NCI-H446 treated with DMSO at 0.1 percent for 48 hours (cell line): ENCODE measurements around the gene COPZ1.

ENCODE experiments used
- DNase-seq: peaks from one replicate; lab custom pipeline; 2025; lab: John Stamatoyannopoulos, UW

Gene COPZ1

GRCh38 chr12:54379398-54380201 lies 54.7 kb downstream of the COPZ1 start:
- DNase-seq, result peak; percentile 72

GRCh38 chr12:54381136-54381535 lies 56.2 kb downstream of the COPZ1 start:
- no peak for DNase-seq

GRCh38 chr12:54383041-54383609 lies 58.2 kb downstream of the COPZ1 start:
- no peak for DNase-seq

GRCh38 chr12:54384591-54385041 lies 59.7 kb downstream of the COPZ1 start, which contains the start of gene ZNF385A:
ZNF385A (minus strand) TSS chr12:54384733; CDS start chr12:54384514, 219 bp downstream.
- no peak for DNase-seq

DNA sequence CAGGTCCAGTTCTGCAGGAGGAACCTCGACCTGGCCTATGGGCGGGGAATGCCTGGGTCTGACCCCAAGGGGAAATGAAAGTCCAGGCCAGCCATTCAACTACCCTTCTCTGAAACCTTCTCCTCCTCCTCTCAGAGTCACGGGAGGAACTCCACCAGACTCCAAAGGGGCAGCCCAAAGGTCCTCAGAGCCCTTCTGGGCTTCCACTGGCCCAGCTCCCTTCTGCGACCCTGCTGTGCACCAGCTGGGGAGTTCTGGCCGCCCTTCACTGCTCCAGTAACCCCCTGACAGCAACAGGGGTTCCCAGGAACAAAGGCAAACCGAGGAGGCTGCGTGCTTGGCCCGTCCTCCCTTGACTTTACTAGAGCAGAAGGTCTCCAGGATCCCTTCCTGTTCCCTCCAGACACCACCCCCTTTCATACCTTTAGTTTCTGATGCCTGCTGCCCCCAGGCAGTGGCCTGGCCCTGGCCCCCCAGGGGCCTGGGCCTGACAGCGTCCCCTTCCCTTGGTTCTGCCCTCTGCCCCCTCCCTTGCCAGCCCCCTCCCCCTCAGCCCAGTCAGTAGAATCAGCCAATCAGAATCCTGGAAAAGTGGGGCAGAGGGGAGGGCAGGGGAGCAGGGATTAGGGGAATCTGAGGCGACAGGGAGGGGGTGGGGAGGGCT lies 60.5 kb downstream of the COPZ1 start:
- DNase-seq, result no peak

DNA sequence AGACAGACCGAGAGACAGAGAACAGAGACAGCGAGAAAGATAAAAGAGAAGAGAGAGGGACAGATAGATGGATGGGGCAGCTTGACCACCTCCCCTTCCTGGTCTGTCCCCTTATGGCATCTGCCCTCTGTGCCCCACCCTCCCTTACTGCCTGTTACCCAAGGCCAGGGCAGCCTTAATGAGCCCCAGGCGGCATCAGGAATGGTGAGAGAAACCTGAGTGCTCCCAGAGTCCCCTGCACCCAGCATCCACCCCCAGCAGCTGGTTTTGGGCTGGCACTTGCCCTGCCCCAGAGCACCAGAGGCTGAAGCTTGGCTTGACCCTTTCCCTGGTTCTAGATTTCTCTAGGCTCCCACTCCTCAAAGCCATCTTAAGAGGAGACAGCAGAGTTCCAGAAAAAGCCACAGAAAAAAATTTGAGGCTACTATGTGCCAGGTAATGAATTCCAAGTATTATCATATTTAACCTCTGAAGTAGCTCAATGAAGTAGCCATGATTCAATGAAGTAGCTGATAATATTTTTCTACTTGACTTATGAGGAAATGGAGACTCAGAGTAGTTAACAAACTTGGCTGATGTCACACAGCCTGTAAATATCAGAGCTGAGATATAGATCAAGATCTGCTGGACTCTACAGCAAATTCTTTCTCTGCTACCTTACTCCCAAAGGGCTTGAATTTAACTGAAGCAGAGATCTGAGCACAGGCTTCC lies 61.6 kb downstream of the COPZ1 start:
- DNase-seq, result no peak

DNA sequence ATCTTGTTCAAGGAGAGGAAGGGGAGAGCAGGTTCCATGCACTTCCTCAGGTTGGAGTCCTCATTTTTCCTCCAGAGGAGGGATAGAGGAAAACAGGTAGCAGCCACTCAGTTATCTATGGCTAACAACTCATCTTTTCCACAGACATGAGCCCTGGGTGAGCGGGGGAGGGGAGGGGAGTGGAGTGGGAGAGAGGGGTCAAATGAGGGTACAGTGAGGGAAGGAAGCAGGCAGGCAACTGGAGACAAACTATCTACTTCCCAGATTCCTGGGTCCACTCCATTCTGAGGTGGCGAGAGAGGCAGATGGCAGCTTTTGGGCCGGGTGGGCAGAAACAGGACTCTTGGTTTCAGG lies 62.2 kb downstream of the COPZ1 start:
- no peak for DNase-seq

- DNase-seq, result no peak
These were observed 63.6 kb downstream of the COPZ1 start for GRCh38 chr12:54388237-54389133.

DNA sequence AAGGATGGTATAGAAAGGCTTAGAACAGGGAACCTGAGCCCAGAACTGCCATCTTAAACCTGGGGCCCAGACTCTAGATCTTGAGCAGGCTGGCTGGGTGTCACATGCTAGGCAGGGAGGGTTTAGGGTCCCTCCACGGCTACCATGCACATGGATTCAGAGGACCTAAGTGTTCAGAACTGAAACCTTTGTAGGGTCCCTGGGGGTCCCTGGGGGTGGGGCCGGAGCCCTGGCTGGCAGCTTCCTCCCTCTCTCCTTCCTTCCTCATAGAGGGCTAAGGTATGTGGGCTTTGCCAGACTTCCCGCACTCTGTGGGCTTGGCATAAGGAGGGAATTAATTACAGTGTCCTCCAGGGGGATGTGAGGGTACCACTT lies 64.2 kb downstream of the COPZ1 start:
- no peak for DNase-seq

DNA sequence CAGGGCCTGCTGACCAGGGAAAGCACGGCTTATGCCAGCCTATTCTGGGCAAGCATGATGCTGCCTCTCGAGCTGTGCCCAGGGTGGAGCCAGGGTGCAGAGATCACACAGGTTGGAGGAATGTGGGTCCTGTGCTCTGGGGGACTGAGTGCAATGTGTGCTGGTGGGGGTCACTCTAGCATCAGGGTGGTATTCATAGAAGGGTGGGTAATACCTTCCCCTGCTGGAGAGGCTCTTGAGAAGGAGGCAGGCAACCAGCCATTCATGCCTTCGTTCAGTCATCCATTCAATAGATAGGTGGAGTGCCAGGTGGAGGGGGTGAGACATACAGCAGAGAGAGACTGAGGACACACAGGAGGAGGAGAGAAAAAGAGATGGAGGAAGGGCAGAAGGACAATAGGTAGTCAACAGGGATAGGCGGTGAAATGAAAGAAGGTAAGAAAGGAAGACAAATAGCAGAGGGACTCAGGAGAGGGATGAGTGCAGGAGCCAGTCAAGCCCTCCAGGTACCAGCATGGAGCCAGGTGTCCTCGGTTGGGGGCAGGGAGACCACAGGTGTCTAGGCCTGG lies 64.8 kb downstream of the COPZ1 start:
- DNase-seq, result no peak

DNA sequence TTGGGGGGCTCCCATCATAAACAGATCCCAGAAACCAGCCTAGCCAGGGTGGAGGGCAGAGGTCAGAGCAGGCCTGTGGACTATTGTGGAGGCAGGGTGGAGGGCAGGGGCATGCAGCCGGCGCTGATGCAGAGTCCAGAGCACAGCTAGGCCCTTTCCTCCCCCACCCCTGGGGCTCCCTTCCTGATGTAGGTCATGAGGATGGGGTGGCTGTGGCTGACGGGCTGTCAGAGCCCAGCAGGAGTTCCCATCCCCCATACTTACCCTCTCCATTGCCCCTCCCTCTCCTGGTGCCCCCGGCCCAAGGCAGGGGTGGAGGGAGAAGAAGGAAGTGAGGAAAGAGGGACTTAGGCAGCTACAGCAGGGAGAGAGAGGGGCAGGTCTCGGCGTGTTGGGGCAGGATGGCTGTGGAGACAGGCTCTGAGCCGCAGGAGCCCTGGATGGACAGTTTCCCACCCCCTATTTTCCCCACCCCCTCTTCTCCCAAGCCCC lies 65.3 kb downstream of the COPZ1 start:
- no peak for DNase-seq

DNA sequence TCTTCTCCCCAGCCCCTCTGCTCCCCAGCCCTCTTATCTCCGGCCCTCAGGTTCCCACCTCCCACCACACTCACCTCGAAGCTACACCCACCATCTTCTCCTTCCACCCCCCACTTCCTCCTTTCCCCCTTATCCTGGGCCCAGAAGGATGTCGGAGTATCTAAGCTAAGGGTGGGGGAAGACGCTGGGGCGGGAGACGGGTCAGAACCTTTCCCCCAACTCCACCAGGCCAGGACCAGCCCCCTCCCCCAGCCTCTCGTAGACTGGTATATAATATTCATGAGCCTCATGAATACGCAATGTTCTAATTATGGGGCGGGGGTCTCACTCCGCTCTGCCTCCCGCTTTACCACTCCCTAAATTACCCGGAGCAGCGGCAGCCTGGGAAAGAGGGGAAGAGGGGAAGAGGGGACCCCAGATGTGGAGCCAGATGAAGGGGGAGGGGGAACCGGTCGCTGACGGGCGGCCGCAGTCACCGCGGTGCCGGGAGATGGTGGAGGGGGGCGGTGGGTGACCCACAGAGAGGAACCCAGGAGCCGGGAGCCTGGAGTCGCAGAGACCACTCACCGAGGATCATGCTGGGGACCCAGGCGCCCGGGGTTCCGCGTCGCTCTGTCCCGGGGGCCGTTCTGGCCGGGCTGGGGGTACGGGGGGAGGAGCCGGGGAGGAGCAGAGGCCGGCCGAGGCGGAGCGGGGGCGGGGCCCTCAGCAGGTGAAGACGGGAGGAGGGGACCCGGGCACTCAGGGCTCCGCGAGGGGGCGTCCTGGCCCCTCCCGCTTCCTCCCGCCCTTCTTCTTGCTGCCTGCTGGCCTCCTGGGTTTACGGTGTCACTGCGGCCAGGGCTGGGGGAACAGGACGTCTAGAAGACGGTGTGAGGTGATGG lies 66.0 kb downstream of the COPZ1 start:
- DNase-seq, result no peak

DNA sequence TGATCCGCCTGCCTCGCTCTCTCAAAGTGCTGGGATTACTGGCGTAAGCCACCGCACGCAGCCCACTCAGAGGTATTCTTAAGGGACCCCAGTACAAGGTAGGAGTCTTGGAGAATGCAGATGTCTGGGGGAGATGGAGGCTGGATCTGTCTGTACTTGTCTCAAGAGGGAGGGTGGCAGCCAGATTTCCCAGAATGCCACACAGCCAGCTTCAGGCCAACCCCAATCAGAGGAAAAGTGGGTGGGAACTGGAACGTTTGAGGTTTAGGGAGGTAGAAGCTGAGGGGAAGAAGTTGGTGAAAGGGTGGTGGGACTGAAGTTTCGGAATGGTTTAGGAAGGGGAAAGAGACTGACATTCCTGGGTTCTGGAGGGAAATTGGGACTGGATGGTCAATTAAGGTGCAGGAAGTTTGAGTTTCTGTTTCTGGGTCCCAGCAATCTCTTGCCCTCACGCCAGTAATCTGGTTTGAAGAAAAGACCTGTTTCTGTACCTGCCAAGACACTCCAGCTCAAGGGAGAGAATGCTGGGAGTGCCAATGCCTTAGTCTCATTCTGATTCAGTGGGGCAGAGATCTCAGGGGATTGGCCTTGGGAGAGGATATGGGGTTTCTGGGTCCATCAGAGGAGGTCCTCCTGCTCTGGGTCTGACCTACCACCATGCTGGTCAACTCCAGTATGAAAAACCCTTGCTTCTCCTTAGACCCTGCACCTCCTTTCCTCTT lies 67.7 kb downstream of the COPZ1 start:
- DNase-seq, result no peak

- DNase-seq, result no peak
These were observed 68.3 kb downstream of the COPZ1 start for GRCh38 chr12:54393207-54393609.

GRCh38 chr12:54393743-54394142 lies 68.8 kb downstream of the COPZ1 start:
- no peak for DNase-seq

DNA sequence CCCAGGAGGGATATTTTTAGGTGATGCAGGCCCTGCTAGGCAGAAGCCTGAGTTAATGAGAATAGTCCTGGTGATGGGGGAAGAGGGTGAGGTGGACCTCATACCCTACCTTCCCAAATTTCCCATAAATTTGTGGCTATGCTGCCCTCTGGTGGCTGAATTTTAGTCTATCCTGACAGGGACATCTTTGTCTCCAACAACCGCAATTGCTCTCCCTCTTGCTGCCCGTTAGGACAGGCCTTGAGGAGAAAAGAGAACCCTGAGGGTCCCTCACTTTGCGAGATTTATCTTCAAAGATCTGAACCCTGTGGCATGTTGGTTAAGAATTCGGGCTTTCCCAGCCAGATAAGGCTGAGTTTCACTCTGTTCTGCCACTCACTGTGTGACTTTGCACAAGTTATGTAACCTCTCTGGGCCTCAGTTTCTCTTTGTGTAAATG lies 69.4 kb downstream of the COPZ1 start:
- peak; percentile 21 for DNase-seq

- no peak for DNase-seq
These were observed 70.1 kb downstream of the COPZ1 start for GRCh38 chr12:54394986-54395385.

- no peak for DNase-seq
These were observed 70.6 kb downstream of the COPZ1 start for GRCh38 chr12:54395545-54395944.

- DNase-seq, result no peak
These were observed 72.2 kb downstream of the COPZ1 start for GRCh38 chr12:54397157-54397556.
